Loucy (cell line): ENCODE measurements around the gene PHF21B.

Experiments used
- H2AFZ ChIP-seq: fragments of 200-600 bp; sonication (generic); 2 replicates; pipeline ENCODE4 v1.6.0; 2016; ENCODE audit warnings: antibody characterized with exemption, mild to moderate bottlenecking, low read length, moderate library complexity
- H3F3A ChIP-seq: fragments of 200-600 bp; 2 replicates; pipeline ENCODE4 v1.6.0; 2016; ENCODE audit warnings: antibody characterized with exemption, low read depth, mild to moderate bottlenecking
- H3K27me3 ChIP-seq: fragments of 200-600 bp; sonication (generic); 2 replicates; pipeline ENCODE4 v1.6.1; 2014; ENCODE audit warnings: low read length, mild to moderate bottlenecking; ENCODE audit not compliant: insufficient read depth, poor library complexity, severe bottlenecking
- H3K36me3 ChIP-seq: fragments of 200-600 bp; sonication (generic); 2 replicates; pipeline ENCODE4 v1.6.1; 2016; ENCODE audit warnings: low read length; ENCODE audit not compliant: insufficient read depth
- H3K4me1 ChIP-seq: fragments of 200-600 bp; sonication (generic); 2 replicates; pipeline ENCODE4 v1.5.1; 2014; ENCODE audit warnings: low read length, mild to moderate bottlenecking; ENCODE audit not compliant: insufficient read depth, poor library complexity, severe bottlenecking
- H3K4me2 ChIP-seq: fragments of 200-600 bp; sonication (generic); 2 replicates; pipeline ENCODE4 v1.6.0; 2014; ENCODE audit warnings: antibody characterized with exemption, low read length, low read depth, mild to moderate bottlenecking; ENCODE audit not compliant: poor library complexity, severe bottlenecking
- H3K4me3 ChIP-seq: fragments of 200-600 bp; sonication (generic); 2 replicates; pipeline ENCODE4 v1.5.1; 2014; ENCODE audit warnings: low read length, mild to moderate bottlenecking, mixed read lengths; ENCODE audit not compliant: poor library complexity, severe bottlenecking
- H3K79me2 ChIP-seq: fragments of 200-600 bp; sonication (generic); 2 replicates; pipeline ENCODE4 v1.6.1; 2014; ENCODE audit warnings: low read length; ENCODE audit not compliant: insufficient read depth
- H3K9ac ChIP-seq: fragments of 200-600 bp; sonication (generic); 2 replicates; pipeline ENCODE4 v1.6.0; 2014; ENCODE audit warnings: mild to moderate bottlenecking, low read depth, low read length, moderate library complexity; ENCODE audit not compliant: poor library complexity, severe bottlenecking
- H3K9me2 ChIP-seq: fragments of 200-600 bp; sonication (generic); replicated peaks from 2 replicates; pipeline ENCODE4 v1.6.1; 2016; ENCODE audit warnings: low read depth, low read length, mixed read lengths
- H3K9me3 ChIP-seq: fragments of 200-600 bp; sonication (generic); 2 replicates; pipeline ENCODE4 v1.6.1; 2014; ENCODE audit warnings: mild to moderate bottlenecking, antibody characterized with exemption, low read length, low read depth; ENCODE audit not compliant: insufficient read depth
- H4K20me1 ChIP-seq: fragments of 200-600 bp; sonication (generic); 2 replicates; pipeline ENCODE4 v1.6.0; 2014; ENCODE audit warnings: antibody characterized with exemption, low read length, mild to moderate bottlenecking; ENCODE audit not compliant: insufficient read depth, poor library complexity, severe bottlenecking
- CTCF ChIP-seq: fragments of 200-600 bp; sonication (generic); conservative IDR thresholded peaks from 2 replicates; pipeline ENCODE4 v1.5.1; 2014; ENCODE audit warnings: mild to moderate bottlenecking, antibody characterized with exemption, low read length
- EZH2phosphoT487 ChIP-seq: fragments of 200-600 bp; IDR thresholded peaks from 2 replicates; pipeline ENCODE4 v1.6.1; 2018; ENCODE audit warnings: antibody characterized with exemption, mild to moderate bottlenecking, moderate library complexity, borderline replicate concordance

PHF21B gene

GRCh38 chr22:44842417-44842816 lies 167.4 kb downstream of the PHF21B start:
- TF ChIP-seq EZH2phosphoT487 (no peak), CTCF (no peak)
- Histone ChIP-seq H3K4me3 (no peak overlapping the region), H3K36me3 (no peaks in the 10 kb centered on the region), H3K9me2 (no peaks in the 10 kb centered on the region), H3K9me3 (no peaks in the 10 kb centered on the region), H3K4me2 (no peak overlapping the region), H3K4me1 (no peaks in the 10 kb centered on the region), H4K20me1 (no peaks in the 10 kb centered on the region), H2AFZ (no peak overlapping the region), H3K9ac (no peak overlapping the region), H3K27me3 (no peaks in the 10 kb centered on the region), H3F3A (no peaks in the 10 kb centered on the region), H3K79me2 (no peaks in the 10 kb centered on the region)

- no peaks in the 10 kb centered on the region for H3K9me2 ChIP-seq
- no peaks in the 10 kb centered on the region for H3K4me1 ChIP-seq
- no peaks in the 10 kb centered on the region for H3K27me3 ChIP-seq
- H3K4me2 ChIP-seq, result no peak overlapping the region
- TF ChIP-seq EZH2phosphoT487 (no peak), CTCF (no peak)
- H2AFZ ChIP-seq, result no peak overlapping the region
- H3K36me3 ChIP-seq, result no peaks in the 10 kb centered on the region
- H4K20me1 ChIP-seq, result no peaks in the 10 kb centered on the region
- H3K9me3 ChIP-seq, result no peaks in the 10 kb centered on the region
- H3F3A ChIP-seq, result no peaks in the 10 kb centered on the region
- no peak overlapping the region for H3K9ac ChIP-seq
- no peak overlapping the region for H3K4me3 ChIP-seq
- H3K79me2 ChIP-seq, result no peaks in the 10 kb centered on the region
Measured at GRCh38 chr22:44840611-44841322, 169.0 kb downstream of the PHF21B start.

- Histone ChIP-seq H3K79me2 (no peaks in the 10 kb centered on the region), H4K20me1 (no peaks in the 10 kb centered on the region), H3K4me3 (no peak overlapping the region), H3F3A (no peaks in the 10 kb centered on the region), H3K9me3 (no peaks in the 10 kb centered on the region), H3K4me1 (no peaks in the 10 kb centered on the region), H3K4me2 (no peak overlapping the region), H2AFZ (no peak overlapping the region), H3K27me3 (no peaks in the 10 kb centered on the region), H3K9me2 (no peaks in the 10 kb centered on the region), H3K36me3 (no peaks in the 10 kb centered on the region), H3K9ac (no peak overlapping the region)
- TF ChIP-seq CTCF (no peak), EZH2phosphoT487 (no peak)
Measured at GRCh38 chr22:44839721-44840120, 170.1 kb downstream of the PHF21B start.
